Activated T-helper 17 cell treated with anti-CD3 and anti-CD28 coated beads, Interleukin-2, amount 50 U/mL, for 72 hours (primary cell): ENCODE measurements around the gene CA5A. TPM values are rescaled to one million over a fixed set of nuclear protein-coding genes. Genes with fewer than 3 reads are reported as not detected.

Experiments
- ATAC-seq: fragments of 150-1000 bp; cut with Tn5 transposase; replicated peaks from 2 replicates; pipeline ENCODE4 v1.10.0; 2021; ENCODE audit warnings: mild to moderate bottlenecking, moderate library complexity
- H3K27ac Mint-ChIP-seq: one replicate; pipeline ENCODE4 v1.8.0; 2022; ENCODE audit warnings: mixed read lengths
- H3K27me3 Mint-ChIP-seq: one replicate; pipeline ENCODE4 v1.8.0; 2022; ENCODE audit warnings: mixed read lengths
- H3K36me3 Mint-ChIP-seq: one replicate; pipeline ENCODE4 v1.8.0; 2022; ENCODE audit warnings: low read depth, mild to moderate bottlenecking, mixed read lengths
- H3K4me1 Mint-ChIP-seq: one replicate; pipeline ENCODE4 v1.8.0; 2022; ENCODE audit warnings: mixed read lengths
- H3K4me3 Mint-ChIP-seq: one replicate; pipeline ENCODE4 v1.8.0; 2022; ENCODE audit warnings: mild to moderate bottlenecking, mixed read lengths
- H3K9me3 Mint-ChIP-seq: one replicate; pipeline ENCODE4 v1.8.0; 2022; ENCODE audit warnings: mixed read lengths
- total RNA-seq, 2 donors: library from RNA; stranded (reverse); gene quantifications; one replicate each; pipeline ENCODE4 v1.2.3, GENCODE V29; 2022

CA5A gene
- total RNA-seq, 2 donors from 2014 or later: not detected

DNA sequence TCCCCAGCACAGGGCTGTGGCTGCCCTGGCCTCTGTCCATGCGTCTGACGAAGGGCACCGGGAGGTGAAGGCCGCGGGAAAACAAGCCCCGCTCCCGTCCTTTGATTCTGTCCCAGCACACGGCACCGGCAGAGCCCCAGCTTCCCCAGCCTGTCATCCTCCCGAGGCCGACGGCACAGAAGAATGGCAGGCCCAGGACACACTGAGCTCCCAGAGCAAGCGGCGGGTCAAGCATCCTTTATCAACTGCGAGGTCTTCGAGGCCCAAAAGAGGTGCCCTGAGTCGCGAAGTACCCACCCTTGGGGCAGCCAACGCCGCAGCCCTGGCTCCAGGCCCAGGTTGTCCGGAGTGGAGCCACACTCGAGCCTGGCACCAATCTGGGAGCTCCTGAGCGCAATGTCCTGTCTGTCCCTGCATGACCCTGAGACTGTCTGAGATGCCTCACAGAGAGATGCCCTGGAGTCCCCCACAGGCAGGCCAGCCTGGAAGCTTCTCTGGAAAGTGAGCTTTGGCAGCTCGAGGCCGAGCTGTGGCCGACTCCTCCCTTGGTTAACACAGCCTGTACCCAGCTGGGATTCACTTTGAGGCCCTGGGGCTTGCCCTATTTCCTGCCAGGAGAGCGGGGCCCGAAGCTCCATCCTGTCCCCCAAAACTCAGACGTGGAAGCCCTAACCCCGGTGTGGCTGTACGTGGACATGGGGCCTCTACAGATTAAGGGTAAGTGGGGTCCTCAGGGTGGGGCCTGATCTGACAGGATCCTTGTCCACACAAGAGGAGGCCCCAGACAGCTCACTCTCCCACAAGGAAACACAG lies 90.3 kb downstream of the CA5A start:
- no peak overlapping the region for H3K27ac Mint-ChIP-seq
- H3K4me3 Mint-ChIP-seq: no peak overlapping the region
- no peaks in the 10 kb centered on the region for H3K27me3 Mint-ChIP-seq
- H3K36me3 Mint-ChIP-seq: peaks cover 94% of the 10 kb centered on the region
- peaks cover 4% of the 10 kb centered on the region for H3K4me1 Mint-ChIP-seq
- ATAC-seq: no peak
- no peaks in the 10 kb centered on the region for H3K9me3 Mint-ChIP-seq

GRCh38 chr16:87845213-87845612 lies 91.1 kb downstream of the CA5A start:
- no peak overlapping the region for H3K27ac Mint-ChIP-seq
- no peaks in the 10 kb centered on the region for H3K9me3 Mint-ChIP-seq
- H3K4me1 Mint-ChIP-seq: peaks cover 4% of the 10 kb centered on the region
- H3K36me3 Mint-ChIP-seq: peaks cover 94% of the 10 kb centered on the region
- peak; percentile 21 for ATAC-seq
- H3K27me3 Mint-ChIP-seq: no peaks in the 10 kb centered on the region
- no peak overlapping the region for H3K4me3 Mint-ChIP-seq

- Mint-ChIP-seq H3K27ac (peak overlapping the region; percentile 59), H3K27me3 (no peaks in the 10 kb centered on the region), H3K9me3 (no peaks in the 10 kb centered on the region), H3K4me1 (peaks cover 4% of the 10 kb centered on the region), H3K36me3 (peaks cover 94% of the 10 kb centered on the region), H3K4me3 (no peak overlapping the region)
- ATAC-seq: peak; percentile 6
These were observed 91.5 kb downstream of the CA5A start for GRCh38 chr16:87844809-87845208.

DNA sequence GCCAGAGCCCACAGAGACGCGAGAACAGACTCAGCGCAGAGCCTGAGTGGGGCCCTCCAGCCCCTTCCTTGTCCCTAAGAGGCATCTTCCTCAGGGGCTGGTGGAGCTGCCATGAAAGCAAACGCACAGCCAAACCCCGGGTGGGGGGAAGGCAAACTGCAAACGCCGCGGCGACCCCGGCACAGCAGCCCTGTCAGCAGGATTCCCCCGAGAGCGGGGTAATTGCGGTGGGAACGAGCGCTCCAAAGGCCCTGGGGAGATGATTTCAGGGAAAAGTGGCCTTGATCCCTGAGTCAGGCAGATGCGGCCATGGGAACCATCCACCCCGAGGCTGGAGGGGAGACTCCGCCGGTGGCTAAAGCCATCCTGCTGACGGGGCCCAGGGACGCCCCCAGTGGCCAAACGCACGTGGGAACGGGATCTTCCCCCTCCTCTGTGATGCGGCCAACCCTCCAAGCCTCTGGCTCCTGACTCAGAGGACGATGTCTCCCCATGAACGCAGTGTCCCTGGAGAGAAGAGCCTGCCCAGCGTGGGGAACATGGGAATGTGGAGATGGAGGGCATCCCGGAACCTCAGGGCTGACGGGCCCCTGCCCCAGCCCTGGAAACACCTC lies 92.1 kb downstream of the CA5A start:
- no peak for ATAC-seq
- Mint-ChIP-seq H3K27me3 (no peaks in the 10 kb centered on the region), H3K4me1 (peaks cover 4% of the 10 kb centered on the region), H3K9me3 (no peaks in the 10 kb centered on the region), H3K27ac (peak overlapping the region; percentile 59), H3K36me3 (peaks cover 94% of the 10 kb centered on the region), H3K4me3 (no peak overlapping the region)

DNA sequence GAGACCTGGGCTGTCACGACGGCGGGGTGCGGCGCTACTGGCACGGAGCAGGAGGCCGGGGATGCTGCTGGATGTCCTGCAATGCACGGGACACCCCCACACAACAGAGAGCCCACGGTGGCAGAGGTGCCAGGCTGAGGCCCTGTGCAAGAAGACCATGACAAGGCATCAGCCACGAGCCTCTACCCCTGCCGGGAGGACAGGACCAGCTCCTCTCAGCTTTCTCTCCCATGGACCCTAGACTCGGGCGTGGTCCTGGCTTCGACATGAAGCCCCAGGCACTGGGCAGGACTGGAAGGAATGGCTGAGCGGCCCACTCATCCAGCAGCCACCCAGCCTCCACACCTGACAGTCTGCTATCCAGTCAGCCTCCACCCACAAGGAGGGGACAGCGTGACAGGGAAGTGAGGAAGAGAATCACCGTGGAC lies 92.6 kb downstream of the CA5A start:
- H3K36me3 Mint-ChIP-seq: peaks cover 92% of the 10 kb centered on the region
- peaks cover 4% of the 10 kb centered on the region for H3K4me1 Mint-ChIP-seq
- H3K4me3 Mint-ChIP-seq: no peak overlapping the region
- no peaks in the 10 kb centered on the region for H3K9me3 Mint-ChIP-seq
- ATAC-seq: no peak
- H3K27me3 Mint-ChIP-seq: no peaks in the 10 kb centered on the region
- H3K27ac Mint-ChIP-seq: no peak overlapping the region

GRCh38 chr16:87842209-87842869 lies 94.0 kb downstream of the CA5A start:
- no peak for ATAC-seq
- no peak overlapping the region for H3K4me3 Mint-ChIP-seq
- peaks cover 4% of the 10 kb centered on the region for H3K4me1 Mint-ChIP-seq
- H3K9me3 Mint-ChIP-seq: no peaks in the 10 kb centered on the region
- peaks cover 92% of the 10 kb centered on the region for H3K36me3 Mint-ChIP-seq
- H3K27me3 Mint-ChIP-seq: no peaks in the 10 kb centered on the region
- H3K27ac Mint-ChIP-seq: no peak overlapping the region

DNA sequence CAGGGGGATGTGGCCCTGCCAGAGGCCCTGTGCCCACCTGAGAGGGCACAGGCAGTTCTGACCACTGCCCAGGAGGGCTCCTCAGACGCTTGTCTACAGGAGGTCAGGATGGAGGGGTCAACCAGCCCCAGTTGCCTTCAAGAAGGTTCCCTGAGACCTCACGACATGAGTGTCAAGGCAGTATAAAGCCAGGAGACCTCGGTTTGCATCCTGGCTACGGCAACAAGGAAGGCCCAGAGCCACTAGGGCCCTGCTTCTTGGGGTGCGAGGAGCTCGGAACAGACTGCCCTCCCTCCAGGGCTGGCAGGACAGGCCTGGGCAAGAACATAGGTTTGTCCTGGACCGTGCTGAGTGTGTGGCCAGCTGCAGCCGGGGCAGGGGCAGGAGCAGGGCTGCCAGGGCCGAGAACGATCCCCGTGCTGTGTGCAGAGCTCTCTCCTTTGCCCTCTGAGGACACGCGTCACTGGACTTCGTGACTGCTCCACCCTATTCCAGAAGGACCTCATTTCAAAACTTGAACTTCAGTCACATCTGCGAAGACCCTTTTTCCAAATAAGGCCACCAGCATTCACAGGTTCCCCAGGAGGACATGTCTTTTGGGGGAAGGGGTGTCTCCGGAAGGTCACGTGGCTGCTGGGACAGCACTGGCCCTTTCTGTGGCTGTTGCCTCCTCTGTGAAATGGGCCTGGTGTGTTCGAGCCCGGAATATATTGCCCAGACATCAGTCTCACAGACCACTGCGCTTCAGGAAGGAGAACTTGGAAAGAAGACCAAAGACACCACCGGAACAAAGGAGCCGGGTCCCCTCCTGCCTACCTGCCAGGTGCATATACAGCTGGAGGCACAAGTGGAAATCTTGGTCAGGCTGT lies 94.8 kb downstream of the CA5A start:
- ATAC-seq: no peak
- Mint-ChIP-seq H3K36me3 (peaks cover 92% of the 10 kb centered on the region), H3K4me3 (no peak overlapping the region), H3K4me1 (peaks cover 4% of the 10 kb centered on the region), H3K27ac (no peak overlapping the region), H3K27me3 (no peaks in the 10 kb centered on the region), H3K9me3 (no peaks in the 10 kb centered on the region)

DNA sequence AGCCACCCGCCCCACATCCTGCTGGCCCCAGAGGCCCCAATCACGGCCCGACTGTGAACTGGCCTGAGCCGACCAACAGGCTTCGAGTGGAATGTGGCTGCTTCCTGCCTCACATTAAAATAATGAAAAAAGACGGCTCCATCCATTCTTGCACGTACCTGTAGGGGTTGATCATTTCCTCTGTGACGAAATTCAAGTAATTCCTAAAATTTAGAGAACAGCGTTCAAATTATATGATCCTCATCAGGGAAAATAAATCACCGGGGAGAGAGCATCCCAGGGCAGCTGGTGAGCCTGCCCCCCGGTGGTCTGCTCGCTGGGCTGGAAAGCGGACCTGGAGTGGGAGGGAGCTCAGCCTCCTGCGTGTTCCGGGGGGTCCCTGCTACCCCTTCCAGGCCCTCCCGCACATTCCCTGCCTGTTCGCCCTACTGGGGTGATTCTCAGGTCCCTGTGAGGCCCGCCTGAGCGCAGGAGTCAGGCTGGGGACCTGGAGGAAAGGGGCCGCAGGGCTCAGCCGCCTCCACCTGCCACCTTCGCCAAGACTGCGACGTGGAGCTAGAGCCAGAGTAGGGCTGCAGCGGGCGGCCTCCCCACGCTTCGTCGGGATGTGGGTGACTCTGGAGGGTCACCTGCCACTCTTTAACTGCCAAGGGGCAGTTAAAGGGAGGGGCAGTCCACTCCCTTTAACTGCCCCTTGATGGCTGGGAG lies 95.9 kb downstream of the CA5A start:
- ATAC-seq: no peak
- Mint-ChIP-seq H3K36me3 (peaks cover 92% of the 10 kb centered on the region), H3K4me1 (peaks cover 4% of the 10 kb centered on the region), H3K4me3 (no peak overlapping the region), H3K9me3 (no peaks in the 10 kb centered on the region), H3K27ac (no peak overlapping the region), H3K27me3 (no peaks in the 10 kb centered on the region)

- Mint-ChIP-seq H3K27ac (no peak overlapping the region), H3K27me3 (no peaks in the 10 kb centered on the region), H3K36me3 (peaks cover 92% of the 10 kb centered on the region), H3K9me3 (no peaks in the 10 kb centered on the region), H3K4me1 (peaks cover 2% of the 10 kb centered on the region), H3K4me3 (no peak overlapping the region)
- no peak for ATAC-seq
These were observed 96.6 kb downstream of the CA5A start for GRCh38 chr16:87839542-87840270.

GRCh38 chr16:87838643-87839541 lies 97.4 kb downstream of the CA5A start:
- no peak overlapping the region for H3K4me3 Mint-ChIP-seq
- no peak for ATAC-seq
- H3K36me3 Mint-ChIP-seq: peaks cover 96% of the 10 kb centered on the region
- no peak overlapping the region for H3K27ac Mint-ChIP-seq
- H3K27me3 Mint-ChIP-seq: no peaks in the 10 kb centered on the region
- H3K9me3 Mint-ChIP-seq: no peaks in the 10 kb centered on the region
- H3K4me1 Mint-ChIP-seq: no peaks in the 10 kb centered on the region
